HG03520 (cell line): ENCODE measurements around the gene IGFBP5.

Source experiments
- ATAC-seq: cut with Tn5 transposase; IDR thresholded peaks from one replicate; pipeline ENCODE4 v1.9.1; 2021; ENCODE audit warnings: mild to moderate bottlenecking, moderate library complexity; ENCODE audit not compliant: unreplicated experiment

The IGFBP5 gene

DNA sequence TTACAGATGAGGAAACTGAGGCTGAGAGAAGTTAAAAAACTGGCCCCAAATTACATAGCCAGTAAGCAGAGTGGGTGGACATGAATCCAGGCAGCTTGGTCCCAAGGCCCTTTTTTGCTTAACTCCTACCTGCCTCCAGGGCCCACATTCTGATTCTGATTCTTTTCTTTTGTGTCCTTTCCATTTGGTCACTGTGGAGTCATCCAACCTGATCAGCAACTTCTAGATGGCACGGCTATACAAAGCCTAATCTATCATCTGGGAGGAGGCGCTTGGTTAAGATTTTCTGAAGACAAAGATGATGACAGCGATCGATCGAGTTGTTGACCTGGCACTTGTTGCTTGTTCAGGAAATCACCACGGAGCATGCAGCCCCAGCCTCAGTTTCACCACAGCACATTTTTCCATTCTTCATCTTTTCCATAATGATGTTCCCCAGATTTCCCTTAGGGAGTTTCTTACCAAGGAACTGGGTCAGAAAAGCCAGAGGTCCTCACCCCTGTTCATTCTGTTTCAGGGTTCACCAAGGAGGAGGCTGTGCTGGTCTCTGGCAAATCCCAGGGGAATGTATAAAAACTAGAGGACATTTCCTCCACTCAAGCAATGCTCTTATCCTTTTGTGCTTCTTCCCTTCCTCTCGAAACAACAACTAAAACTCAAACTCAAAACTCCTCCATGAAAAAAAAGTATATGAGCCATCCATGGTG, 69.0 kb downstream of the IGFBP5 start:
- no peak for ATAC-seq

GRCh38 chr2:216624251-216624650, 71.1 kb downstream of the IGFBP5 start:
- ATAC-seq, result no peak

- no peak for ATAC-seq
These were observed 72.8 kb downstream of the IGFBP5 start for GRCh38 chr2:216622526-216622925.
